ENCODE measurements around the gene DNM3. TPM values are rescaled to one million over a fixed set of nuclear protein-coding genes. Genes with fewer than 3 reads are reported as not detected.

DNM3 gene
- total RNA-seq, 6 donors from 2014 or later: 7.1 to 30.4 (median 10.3) TPM

- ATAC-seq (ENCODE audit: low FRiP score in 2 of 2): no peak
- Histone ChIP-seq H3K27me3 (no peaks in the 10 kb centered on the region), H3K4me1 (no peaks in the 10 kb centered on the region), H3K36me3 (no peaks in the 10 kb centered on the region), H3K27ac (no peak overlapping the region), H3K9me3 (no peaks in the 10 kb centered on the region), H3K4me3 (no peak overlapping the region)
- DNase-seq: no peak
- TF ChIP-seq POLR2A (IDR thresholded peaks at IDR 0.05) (no peak), POLR2AphosphoS5 (IDR thresholded peaks at IDR 0.05) (no peak), CTCF (IDR thresholded peaks at IDR 0.05) (no peak), EP300 (IDR thresholded peaks at IDR 0.05) (no peak)
These were observed 564.6 kb downstream of the DNM3 start for GRCh38 chr1:172405912-172406311.

GRCh38 chr1:172406968-172407367, 565.7 kb downstream of the DNM3 start:
- no peaks in the 10 kb centered on the region for H3K9me3 ChIP-seq
- TF ChIP-seq POLR2A (IDR thresholded peaks at IDR 0.05) (no peak), EP300 (IDR thresholded peaks at IDR 0.05) (no peak), CTCF (IDR thresholded peaks at IDR 0.05) (no peak), POLR2AphosphoS5 (IDR thresholded peaks at IDR 0.05) (no peak)
- no peak for DNase-seq
- 92% methylated on average over 1 of the region's 1 CpG for WGBS, 2 donors
- no peaks in the 10 kb centered on the region for H3K27me3 ChIP-seq
- no peak overlapping the region for H3K27ac ChIP-seq
- H3K4me1 ChIP-seq: no peaks in the 10 kb centered on the region
- no peak for ATAC-seq (ENCODE audit: low FRiP score in 2 of 2)
- H3K4me3 ChIP-seq: no peak overlapping the region
- H3K36me3 ChIP-seq: no peaks in the 10 kb centered on the region

GRCh38 chr1:172408958-172409357, 567.7 kb downstream of the DNM3 start:
- Histone ChIP-seq H3K4me1 (no peaks in the 10 kb centered on the region), H3K4me3 (no peak overlapping the region), H3K9me3 (no peaks in the 10 kb centered on the region), H3K27ac (no peak overlapping the region), H3K27me3 (no peaks in the 10 kb centered on the region), H3K36me3 (no peaks in the 10 kb centered on the region)
- 81 to 89% methylated on average over 1 of the region's 1 CpG for WGBS, 2 donors
- no peak for TF ChIP-seq CTCF (IDR thresholded peaks at IDR 0.05)
- no peak for TF ChIP-seq EP300 (IDR thresholded peaks at IDR 0.05)
- TF ChIP-seq POLR2A (IDR thresholded peaks at IDR 0.05): no peak
- no peak for TF ChIP-seq POLR2AphosphoS5 (IDR thresholded peaks at IDR 0.05)
- no peak for DNase-seq
- ATAC-seq (ENCODE audit: low FRiP score in 2 of 2): peak in 1 of 2 donors; percentile 59

GRCh38 chr1:172410027-172410426, 568.7 kb downstream of the DNM3 start:
- WGBS, 2 donors: 85 to 94% methylated on average over 1 of the region's 1 CpG

More at GRCh38 chr1:172410027-172410426, 568.7 kb downstream of the DNM3 start:
- ATAC-seq (ENCODE audit: low FRiP score in 2 of 2) (no peak), DNase-seq (no peak)
- Histone ChIP-seq H3K4me3 (no peak overlapping the region), H3K27ac (no peak overlapping the region), H3K36me3 (no peaks in the 10 kb centered on the region), H3K9me3 (no peaks in the 10 kb centered on the region), H3K27me3 (no peaks in the 10 kb centered on the region), H3K4me1 (no peaks in the 10 kb centered on the region)
- TF ChIP-seq POLR2A (IDR thresholded peaks at IDR 0.05) (no peak), CTCF (IDR thresholded peaks at IDR 0.05) (no peak), EP300 (IDR thresholded peaks at IDR 0.05) (no peak), POLR2AphosphoS5 (IDR thresholded peaks at IDR 0.05) (no peak)
